GM10248 (cell line): ENCODE results near the gene RNF181.

Experiments used
- CTCF ChIA-PET: fragments of 300-600 bp; sonication (Branson Sonifier 250); formaldehyde crosslinking; extraction: SDS; loops from one replicate; lab custom pipeline; 2021; ENCODE audit warnings: antibody characterized with exemption; lab: Yijun Ruan, JAX
- POLR2A ChIA-PET: fragments of 350-650 bp; sonication (Branson Sonifier 250); formaldehyde crosslinking; extraction: SDS; loops from one replicate; lab custom pipeline; 2020; ENCODE audit warnings: antibody characterized with exemption; lab: Yijun Ruan, JAX
- DNase-seq: peaks from one replicate; pipeline ENCODE4 v3.0.0; 2012; ENCODE audit errors: extremely low spot score
- CTCF ChIP-seq: IDR thresholded peaks from 2 replicates; pipeline ENCODE4 v1.5.1; 2012; ENCODE audit warnings: mild to moderate bottlenecking, low read depth; ENCODE audit errors: extremely low read depth, missing control alignments, control extremely low read depth

RNF181 gene

GRCh38 chr2:85595301-85596025, at the start of gene RNF181:
Gene RNF181 (plus strand): TSS chr2:85595745. CDS start chr2:85595764, 19 bp downstream.
- POLR2A ChIA-PET = interaction anchor here (0.6 to 1.6 kb wide), 11 partner anchors 8 to 422 kb away, joined by 3 to 9 read pairs (median 4); partner anchors contain the start of genes C2orf68, GGCX and MAT2A
- DNase-seq = peak; percentile 95
- CTCF ChIA-PET = interaction anchor here (1.0 to 1.7 kb wide), 4 partner anchors 10 to 174 kb away, joined by 3 to 10 read pairs (median 4); no protein-coding TSS in a partner anchor
- TF ChIP-seq CTCF = no peak

- POLR2A ChIA-PET = interaction anchor here (0.6 to 9.2 kb wide), 6 partner anchors 8 to 199 kb away, joined by 3 to 198 read pairs (median 4); partner anchors contain the start of genes ELMOD3 and RETSAT
- no peak for DNase-seq
- TF ChIP-seq CTCF = no peak
- CTCF ChIA-PET = interaction anchor here (1.2 to 14.3 kb wide), 5 partner anchors 6 to 181 kb away, joined by 4 to 180 read pairs (median 158); partner anchors contain the start of genes MAT2A and SH2D6
Measured at GRCh38 chr2:85545780-85546240, 49.7 kb upstream of the RNF181 start.

- TF ChIP-seq CTCF = no peak
- DNase-seq = no peak
- ChIA-PET CTCF (interaction anchor here (1.3 to 14.3 kb wide), 4 partner anchors 5 to 126 kb away, joined by 3 to 180 read pairs (median 169); partner anchors contain the start of genes MAT2A and SH2D6), POLR2A (interaction anchor here (0.6 to 12.1 kb wide), 5 partner anchors 5 to 52 kb away, joined by 4 to 198 read pairs (median 10); partner anchors contain the start of genes GGCX and MAT2A)
Measured at GRCh38 chr2:85547089-85547858, 48.3 kb upstream of the RNF181 start.

GRCh38 chr2:85547859-85548607, 47.5 kb upstream of the RNF181 start:
- CTCF ChIA-PET = interaction anchor here (1.3 to 14.1 kb wide), 5 partner anchors 8 to 157 kb away, joined by 3 to 180 read pairs (median 85); partner anchors contain the start of genes GGCX, MAT2A and SH2D6
- POLR2A ChIA-PET = interaction anchor here (0.5 to 12.1 kb wide), 4 partner anchors 5 to 45 kb away, joined by 4 to 198 read pairs (median 8); partner anchors contain the start of genes GGCX and MAT2A
- DNase-seq = no peak
- TF ChIP-seq CTCF = no peak

GRCh38 chr2:85548608-85548900, 47.0 kb upstream of the RNF181 start:
- no peak for TF ChIP-seq CTCF
- ChIA-PET CTCF (interaction anchor here (1.3 to 14.1 kb wide), 5 partner anchors 8 to 157 kb away, joined by 3 to 180 read pairs (median 85); partner anchors contain the start of genes GGCX, MAT2A and SH2D6), POLR2A (interaction anchor here (0.9 to 12.1 kb wide), 3 partner anchors 6 to 194 kb away, joined by 4 to 198 read pairs (median 10); partner anchors contain the start of genes ELMOD3, GGCX, MAT2A and RETSAT)

More at GRCh38 chr2:85548608-85548900, 47.0 kb upstream of the RNF181 start:
- no peak for DNase-seq
